GM21360 (cell line): Measurements from ENCODE around the gene ZFP92.

Source experiments
- ATAC-seq: cut with Tn5 transposase; IDR thresholded peaks from one replicate; pipeline ENCODE4 v1.9.1; 2021; ENCODE audit warnings: mild to moderate bottlenecking, moderate library complexity; ENCODE audit not compliant: unreplicated experiment

ZFP92 gene

GRCh38 chrX:153454901-153455550 is 43.8 kb downstream of the ZFP92 start:
- ATAC-seq, result no peak

- ATAC-seq, result no peak
Observed at GRCh38 chrX:153455571-153455970, 44.3 kb downstream of the ZFP92 start.

GRCh38 chrX:153456161-153456560 is 44.9 kb downstream of the ZFP92 start:
- no peak for ATAC-seq

GRCh38 chrX:153456704-153457103 is 45.4 kb downstream of the ZFP92 start:
- ATAC-seq, result no peak

GRCh38 chrX:153457136-153457825 is 46.0 kb downstream of the ZFP92 start:
- no peak for ATAC-seq

GRCh38 chrX:153457827-153458466 is 46.7 kb downstream of the ZFP92 start:
- no peak for ATAC-seq

- no peak for ATAC-seq
Observed at GRCh38 chrX:153458476-153458875, 47.2 kb downstream of the ZFP92 start.

- ATAC-seq, result no peak
Observed at GRCh38 chrX:153459986-153460385, 48.7 kb downstream of the ZFP92 start.

- ATAC-seq, result no peak
Observed at GRCh38 chrX:153460826-153461225, 49.6 kb downstream of the ZFP92 start.
